Measurements from ENCODE around the gene PCDHB6. TPM values are rescaled to one million over a fixed set of nuclear protein-coding genes. Genes with fewer than 3 reads are reported as not detected.
"Not testable (repeated sequence)": the region's sequence is repeated elsewhere in the genome, so short reads cannot be mapped to it uniquely, and the experiment has no call there.

The PCDHB6 gene
- total RNA-seq, 4 donors from 2014 or later = 1.8 to 3.7 (median 2.4) TPM

- Histone ChIP-seq H3K36me3 (no peaks in the 10 kb centered on the region), H3K9me3 (peaks cover 0 to 97% (median 26%) of the 10 kb centered on the region in 4 donors), H3K27me3 (no peaks in the 10 kb centered on the region), H3K4me1 (no peaks in the 10 kb centered on the region), H3K4me3 (peak overlapping the region; percentile 8 to 48 (median 16)), H3K27ac (no peak overlapping the region)
- TF ChIP-seq CTCF (IDR thresholded peaks at IDR 0.05) = no peak
- TF ChIP-seq EP300 (IDR thresholded peaks at IDR 0.05) = no peak
- no peak for TF ChIP-seq POLR2A (IDR thresholded peaks at IDR 0.05)
- DNase-seq (ENCODE audit: low spot score in 2 of 2) = no peak
- 67% methylated on average over 19 of the region's 19 CpGs for WGBS, 2 donors
Observed at GRCh38 chr5:141135718-141136266, 14.1 kb upstream of the PCDHB6 start.

GRCh38 chr5:141137346-141137745, 12.5 kb upstream of the PCDHB6 start:
- H3K9me3 ChIP-seq = peaks cover 0 to 97% (median 27%) of the 10 kb centered on the region in 4 donors
- not testable (repeated sequence) for H3K27me3 ChIP-seq; H3K4me3 ChIP-seq; H3K27ac ChIP-seq; DNase-seq (ENCODE audit: low spot score in 2 of 2); H3K36me3 ChIP-seq; H3K4me1 ChIP-seq
- WGBS, 2 donors = 57 to 69% methylated on average over 16 to 27 of the region's 34 CpGs

GRCh38 chr5:141150224-141150992, 551 bp downstream of the PCDHB6 start:
- DNase-seq (ENCODE audit: low spot score in 2 of 2) = no peak
- 54 to 56% methylated on average over 33 of the region's 33 CpGs for WGBS, 2 donors
- H3K4me1 ChIP-seq = no peaks in the 10 kb centered on the region
- H3K27ac ChIP-seq = no peak overlapping the region
- TF ChIP-seq POLR2A (IDR thresholded peaks at IDR 0.05) (no peak), EP300 (IDR thresholded peaks at IDR 0.05) (no peak)
- H3K36me3 ChIP-seq = no peaks in the 10 kb centered on the region
- H3K9me3 ChIP-seq = peaks cover 0 to 100% (median 33%) of the 10 kb centered on the region in 4 donors
- H3K4me3 ChIP-seq = peak overlapping the region in 1 of 4 donors; percentile 18
- H3K27me3 ChIP-seq = no peaks in the 10 kb centered on the region

- H3K4me3 ChIP-seq = no peak overlapping the region
- H3K27ac ChIP-seq = no peak overlapping the region
- DNase-seq (ENCODE audit: low spot score in 2 of 2) = no peak
- H3K4me1 ChIP-seq = no peaks in the 10 kb centered on the region
- no peak for TF ChIP-seq EP300 (IDR thresholded peaks at IDR 0.05)
- no peak for TF ChIP-seq CTCF (IDR thresholded peaks at IDR 0.05)
- no peak for TF ChIP-seq POLR2A (IDR thresholded peaks at IDR 0.05)
- peaks cover 0 to 100% (median 33%) of the 10 kb centered on the region in 4 donors for H3K9me3 ChIP-seq
- 44 to 53% methylated on average over 13 of the region's 13 CpGs for WGBS, 2 donors
- no peaks in the 10 kb centered on the region for H3K36me3 ChIP-seq
- no peaks in the 10 kb centered on the region for H3K27me3 ChIP-seq
Observed at GRCh38 chr5:141150993-141151325, 1.1 kb downstream of the PCDHB6 start.

- peaks cover 0 to 100% (median 33%) of the 10 kb centered on the region in 4 donors for H3K9me3 ChIP-seq
- not testable (repeated sequence) for DNase-seq (ENCODE audit: low spot score in 2 of 2); H3K27me3 ChIP-seq; H3K36me3 ChIP-seq; H3K27ac ChIP-seq; H3K4me1 ChIP-seq; H3K4me3 ChIP-seq
- 53 to 77% methylated on average over 26 to 28 of the region's 41 CpGs for WGBS, 2 donors
Observed at GRCh38 chr5:141151632-141152031, 1.8 kb downstream of the PCDHB6 start.

GRCh38 chr5:141152096-141152495, 2.2 kb downstream of the PCDHB6 start:
- H3K36me3 ChIP-seq; H3K4me3 ChIP-seq; H3K27ac ChIP-seq; H3K27me3 ChIP-seq; H3K4me1 ChIP-seq; DNase-seq (ENCODE audit: low spot score in 2 of 2): not testable (repeated sequence)
- peaks cover 0 to 100% (median 33%) of the 10 kb centered on the region in 4 donors for H3K9me3 ChIP-seq
- WGBS, 2 donors = 40 to 57% methylated on average over 13 to 30 of the region's 36 CpGs

GRCh38 chr5:141155540-141156374, 5.9 kb downstream of the PCDHB6 start:
- DNase-seq (ENCODE audit: low spot score in 2 of 2) = no peak
- H3K27me3 ChIP-seq = no peaks in the 10 kb centered on the region
- H3K4me1 ChIP-seq = no peaks in the 10 kb centered on the region
- 33 to 47% methylated on average over 21 of the region's 21 CpGs for WGBS, 2 donors
- H3K36me3 ChIP-seq = no peaks in the 10 kb centered on the region
- no peak overlapping the region for H3K4me3 ChIP-seq
- TF ChIP-seq POLR2A (IDR thresholded peaks at IDR 0.05) (no peak), CTCF (IDR thresholded peaks at IDR 0.05) (no peak), EP300 (IDR thresholded peaks at IDR 0.05) (no peak)
- H3K9me3 ChIP-seq = peaks cover 0 to 99% (median 28%) of the 10 kb centered on the region in 4 donors
- no peak overlapping the region for H3K27ac ChIP-seq

- not testable (repeated sequence) for H3K4me1 ChIP-seq; DNase-seq (ENCODE audit: low spot score in 2 of 2); H3K36me3 ChIP-seq; H3K27me3 ChIP-seq; H3K4me3 ChIP-seq; H3K27ac ChIP-seq
- WGBS, 2 donors = 40 to 58% methylated on average over 10 to 22 of the region's 38 CpGs
- H3K9me3 ChIP-seq = peaks cover 0 to 97% (median 28%) of the 10 kb centered on the region in 4 donors
Observed at GRCh38 chr5:141157356-141157755, 7.5 kb downstream of the PCDHB6 start.

GRCh38 chr5:141157901-141158300, 8.0 kb downstream of the PCDHB6 start:
- not testable (repeated sequence) for H3K4me3 ChIP-seq; H3K27me3 ChIP-seq; DNase-seq (ENCODE audit: low spot score in 2 of 2); H3K4me1 ChIP-seq; H3K36me3 ChIP-seq; H3K27ac ChIP-seq
- H3K9me3 ChIP-seq = peaks cover 0 to 97% (median 29%) of the 10 kb centered on the region in 4 donors
- 41 to 44% methylated on average over 14 to 23 of the region's 28 CpGs for WGBS, 2 donors
